SU-DHL-6 (cell line): ENCODE results near the gene IPPK.

Source experiments
- H2AFZ ChIP-seq: fragments of 200-600 bp; sonication (generic); 2 replicates; pipeline ENCODE4 v1.6.1; 2014; ENCODE audit warnings: low read depth, mild to moderate bottlenecking, moderate library complexity, mixed read lengths, antibody characterized with exemption, low read length; ENCODE audit not compliant: severe bottlenecking
- H3F3A ChIP-seq: fragments of 200-600 bp; shearing (Covaris generic); 2 replicates; pipeline ENCODE4 v1.6.0; 2016; ENCODE audit warnings: antibody characterized with exemption, mild to moderate bottlenecking; ENCODE audit not compliant: insufficient read depth
- H3K27ac ChIP-seq: fragments of 200-600 bp; sonication (generic); 2 replicates; pipeline ENCODE4 v1.5.1; 2016; ENCODE audit warnings: low read depth, mild to moderate bottlenecking, low read length, moderate library complexity, mixed read lengths
- H3K27me3 ChIP-seq: fragments of 200-600 bp; sonication (generic), shearing (Covaris generic); 2 replicates; pipeline ENCODE4 v1.6.0; 2014; ENCODE audit warnings: mild to moderate bottlenecking, low read length
- H3K36me3 ChIP-seq: fragments of 200-600 bp; sonication (generic); 2 replicates; pipeline ENCODE4 v1.6.1; 2014; ENCODE audit warnings: mild to moderate bottlenecking, low read length, mixed read lengths
- H3K4me2 ChIP-seq: fragments of 300-600, 200-600 bp; shearing (Covaris generic), sonication (generic); 2 replicates; pipeline ENCODE4 v1.6.0; 2014; ENCODE audit warnings: low read length, low read depth, mild to moderate bottlenecking; ENCODE audit not compliant: poor library complexity, severe bottlenecking
- H3K4me3 ChIP-seq: fragments of 200-600 bp; sonication (generic); 2 replicates; pipeline ENCODE4 v1.5.1; 2014; ENCODE audit warnings: antibody characterized with exemption, low read length, mild to moderate bottlenecking, mixed read lengths; ENCODE audit not compliant: insufficient read depth, poor library complexity, severe bottlenecking
- H3K79me2 ChIP-seq: fragments of 200-600 bp; sonication (generic); 2 replicates; pipeline ENCODE4 v1.6.1; 2014; ENCODE audit warnings: mild to moderate bottlenecking, low read length, moderate library complexity; ENCODE audit not compliant: insufficient read depth
- H3K9ac ChIP-seq: fragments of 200-600 bp; sonication (generic); 2 replicates; pipeline ENCODE4 v1.7.0; 2014; ENCODE audit warnings: mild to moderate bottlenecking, low read length
- H3K9me2 ChIP-seq: fragments of 200-600 bp; sonication (generic); replicated peaks from 2 replicates; pipeline ENCODE4 v1.6.1; 2014; ENCODE audit warnings: low read length; ENCODE audit not compliant: insufficient read depth
- H3K9me3 ChIP-seq: fragments of 200-600 bp; sonication (generic); 2 replicates; pipeline ENCODE4 v1.6.1; 2014; ENCODE audit warnings: low read length, mixed read lengths; ENCODE audit not compliant: insufficient read depth
- H4K20me1 ChIP-seq: fragments of 200-600 bp; sonication (generic); 2 replicates; pipeline ENCODE4 v1.6.1; 2014; ENCODE audit warnings: low read depth, mild to moderate bottlenecking, antibody characterized with exemption, low read length, moderate library complexity, mixed read lengths
- CTCF ChIP-seq: fragments of 200-600 bp; sonication (generic); IDR thresholded peaks from one replicate; pipeline ENCODE4 v1.5.1; 2017; ENCODE audit warnings: antibody characterized with exemption, mild to moderate bottlenecking, low read length, moderate library complexity; ENCODE audit not compliant: insufficient read depth, poor library complexity, severe bottlenecking
- EZH2phosphoT487 ChIP-seq: fragments of 200-600 bp; sonication (generic), shearing (Covaris generic); conservative IDR thresholded peaks from 2 replicates; pipeline ENCODE4 v1.6.1; 2018; ENCODE audit warnings: mild to moderate bottlenecking, antibody characterized with exemption, low read length, moderate library complexity, mixed read lengths

Gene IPPK

GRCh38 chr9:92661743-92662142, 8.2 kb downstream of the IPPK start:
- TF ChIP-seq CTCF (no peak), EZH2phosphoT487 (no peak)
- Histone ChIP-seq H3K9me2 (no peaks in the 10 kb centered on the region), H3K9ac (no peak overlapping the region), H3F3A (no peaks in the 10 kb centered on the region), H3K36me3 (no peaks in the 10 kb centered on the region), H3K79me2 (peaks cover 82% of the 10 kb centered on the region), H3K4me3 (no peak overlapping the region), H3K9me3 (no peaks in the 10 kb centered on the region), H2AFZ (no peak overlapping the region), H4K20me1 (no peaks in the 10 kb centered on the region; the same call in 1 of the 2 replicates), H3K27ac (no peak overlapping the region), H3K4me2 (no peak overlapping the region), H3K27me3 (no peaks in the 10 kb centered on the region)

GRCh38 chr9:92661127-92661526, 8.8 kb downstream of the IPPK start:
- no peak for TF ChIP-seq CTCF
- TF ChIP-seq EZH2phosphoT487 = no peak
- H4K20me1 ChIP-seq = no peaks in the 10 kb centered on the region; the same call in 1 of the 2 replicates
- no peaks in the 10 kb centered on the region for H3K9me3 ChIP-seq
- H2AFZ ChIP-seq = no peak overlapping the region
- H3K27ac ChIP-seq = no peak overlapping the region
- no peaks in the 10 kb centered on the region for H3F3A ChIP-seq
- H3K9me2 ChIP-seq = no peaks in the 10 kb centered on the region
- no peak overlapping the region for H3K4me3 ChIP-seq
- peaks cover 78% of the 10 kb centered on the region for H3K79me2 ChIP-seq
- H3K9ac ChIP-seq = no peak overlapping the region
- no peaks in the 10 kb centered on the region for H3K27me3 ChIP-seq
- H3K4me2 ChIP-seq = no peak overlapping the region
- H3K36me3 ChIP-seq = no peaks in the 10 kb centered on the region

- no peaks in the 10 kb centered on the region; the same call in 1 of the 2 replicates for H4K20me1 ChIP-seq
- H3K4me2 ChIP-seq = no peak overlapping the region
- no peaks in the 10 kb centered on the region for H3K9me2 ChIP-seq
- H3K9ac ChIP-seq = no peak overlapping the region
- no peaks in the 10 kb centered on the region for H3K27me3 ChIP-seq
- H3K36me3 ChIP-seq = no peaks in the 10 kb centered on the region
- H3K9me3 ChIP-seq = no peaks in the 10 kb centered on the region
- H3K79me2 ChIP-seq = peaks cover 74% of the 10 kb centered on the region
- no peak overlapping the region for H3K27ac ChIP-seq
- H3F3A ChIP-seq = no peaks in the 10 kb centered on the region
- no peak overlapping the region for H3K4me3 ChIP-seq
- no peak for TF ChIP-seq CTCF
- TF ChIP-seq EZH2phosphoT487 = no peak
- no peak overlapping the region for H2AFZ ChIP-seq
These were observed 9.7 kb downstream of the IPPK start for GRCh38 chr9:92660266-92660665.

GRCh38 chr9:92659601-92660000, 10.3 kb downstream of the IPPK start:
- Histone ChIP-seq H3K36me3 (no peaks in the 10 kb centered on the region), H3K9me3 (no peaks in the 10 kb centered on the region), H3K79me2 (peaks cover 67% of the 10 kb centered on the region), H4K20me1 (no peaks in the 10 kb centered on the region; the same call in 1 of the 2 replicates), H3K27ac (no peak overlapping the region), H3K27me3 (no peaks in the 10 kb centered on the region), H3K9ac (no peak overlapping the region), H3F3A (no peaks in the 10 kb centered on the region), H2AFZ (no peak overlapping the region), H3K9me2 (no peaks in the 10 kb centered on the region), H3K4me3 (no peak overlapping the region), H3K4me2 (no peak overlapping the region)
- TF ChIP-seq EZH2phosphoT487 (no peak), CTCF (no peak)
